ENCODE data around the gene RAX2.

DNA sequence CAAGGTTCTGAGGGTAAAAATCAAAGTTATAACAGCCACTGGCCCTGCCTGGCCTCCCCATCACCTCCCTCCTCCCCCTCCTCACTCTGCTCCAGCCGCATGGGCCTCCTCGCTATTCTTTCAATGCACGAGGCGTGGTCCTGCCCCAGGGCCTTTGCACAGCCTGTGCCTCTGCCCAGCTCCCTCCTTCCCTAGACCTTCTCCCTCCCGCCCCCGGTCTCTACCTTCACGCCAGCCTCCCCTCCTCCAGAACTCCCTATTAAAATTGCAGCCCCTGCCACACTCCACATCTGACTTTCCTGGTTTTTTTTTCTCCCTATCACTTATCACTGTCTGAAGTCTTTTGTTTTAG, 3.3 kb downstream of the RAX2 start:
- TF ChIP-seq REST (IDR thresholded peaks at IDR 0.05; ENCODE audit: low read depth, low read length) (no peak), CHD2 (IDR thresholded peaks at IDR 0.05; ENCODE audit: low read length, partially characterized antibody) (no peak)
- TF ChIP-seq, protein P1, sequence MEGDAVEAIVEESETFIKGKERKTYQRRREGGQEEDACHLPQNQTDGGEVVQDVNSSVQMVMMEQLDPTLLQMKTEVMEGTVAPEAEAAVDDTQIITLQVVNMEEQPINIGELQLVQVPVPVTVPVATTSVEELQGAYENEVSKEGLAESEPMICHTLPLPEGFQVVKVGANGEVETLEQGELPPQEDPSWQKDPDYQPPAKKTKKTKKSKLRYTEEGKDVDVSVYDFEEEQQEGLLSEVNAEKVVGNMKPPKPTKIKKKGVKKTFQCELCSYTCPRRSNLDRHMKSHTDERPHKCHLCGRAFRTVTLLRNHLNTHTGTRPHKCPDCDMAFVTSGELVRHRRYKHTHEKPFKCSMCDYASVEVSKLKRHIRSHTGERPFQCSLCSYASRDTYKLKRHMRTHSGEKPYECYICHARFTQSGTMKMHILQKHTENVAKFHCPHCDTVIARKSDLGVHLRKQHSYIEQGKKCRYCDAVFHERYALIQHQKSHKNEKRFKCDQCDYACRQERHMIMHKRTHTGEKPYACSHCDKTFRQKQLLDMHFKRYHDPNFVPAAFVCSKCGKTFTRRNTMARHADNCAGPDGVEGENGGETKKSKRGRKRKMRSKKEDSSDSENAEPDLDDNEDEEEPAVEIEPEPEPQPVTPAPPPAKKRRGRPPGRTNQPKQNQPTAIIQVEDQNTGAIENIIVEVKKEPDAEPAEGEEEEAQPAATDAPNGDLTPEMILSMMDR (IDR thresholded peaks at IDR 0.05): no peak
